ENCODE results near the gene C6orf52. TPM values are rescaled to one million over a fixed set of nuclear protein-coding genes. Genes with fewer than 3 reads are reported as not detected.

C6orf52 gene
- polyA plus RNA-seq, 1 donor from 2014 or later = 9.4 TPM

DNA sequence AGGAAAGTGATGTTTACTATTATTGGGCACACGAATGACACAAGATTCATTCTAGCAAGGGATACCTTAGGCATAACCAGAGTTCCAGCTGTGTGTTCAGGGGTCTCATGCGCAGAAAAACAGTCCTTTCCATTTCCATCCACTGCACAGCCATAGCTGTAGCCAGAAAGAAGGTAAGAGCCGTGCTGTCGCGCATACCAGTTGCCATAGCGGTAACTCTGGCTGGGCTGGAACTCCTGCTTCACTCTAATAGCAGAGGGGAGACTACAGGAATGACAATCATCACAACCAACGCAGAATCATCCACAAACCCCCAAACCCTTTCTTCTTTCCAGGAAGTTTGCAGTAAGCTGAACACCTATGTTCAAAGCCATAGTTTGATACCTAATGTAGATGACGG is 7.5 kb downstream of the C6orf52 start:
- no peaks in the 10 kb centered on the region for H3K27me3 ChIP-seq (ENCODE audit: insufficient read depth, low read depth, low read length)
- H3K4me2 ChIP-seq (ENCODE audit: low read length) = no peak overlapping the region
- TF ChIP-seq EZH2 (IDR thresholded peaks at IDR 0.05; ENCODE audit: borderline replicate concordance, insufficient read depth, low read length, poor library complexity, severe bottlenecking) = no peak
- TF ChIP-seq RAD21 (conservative IDR thresholded peaks at IDR 0.05) = no peak
- no peak for TF ChIP-seq MXI1 (conservative IDR thresholded peaks at IDR 0.05; ENCODE audit: poor library complexity, severe bottlenecking)
- TF ChIP-seq TAF1 (IDR thresholded peaks at IDR 0.05; ENCODE audit: low read depth) = no peak
- TF ChIP-seq, protein P1, sequence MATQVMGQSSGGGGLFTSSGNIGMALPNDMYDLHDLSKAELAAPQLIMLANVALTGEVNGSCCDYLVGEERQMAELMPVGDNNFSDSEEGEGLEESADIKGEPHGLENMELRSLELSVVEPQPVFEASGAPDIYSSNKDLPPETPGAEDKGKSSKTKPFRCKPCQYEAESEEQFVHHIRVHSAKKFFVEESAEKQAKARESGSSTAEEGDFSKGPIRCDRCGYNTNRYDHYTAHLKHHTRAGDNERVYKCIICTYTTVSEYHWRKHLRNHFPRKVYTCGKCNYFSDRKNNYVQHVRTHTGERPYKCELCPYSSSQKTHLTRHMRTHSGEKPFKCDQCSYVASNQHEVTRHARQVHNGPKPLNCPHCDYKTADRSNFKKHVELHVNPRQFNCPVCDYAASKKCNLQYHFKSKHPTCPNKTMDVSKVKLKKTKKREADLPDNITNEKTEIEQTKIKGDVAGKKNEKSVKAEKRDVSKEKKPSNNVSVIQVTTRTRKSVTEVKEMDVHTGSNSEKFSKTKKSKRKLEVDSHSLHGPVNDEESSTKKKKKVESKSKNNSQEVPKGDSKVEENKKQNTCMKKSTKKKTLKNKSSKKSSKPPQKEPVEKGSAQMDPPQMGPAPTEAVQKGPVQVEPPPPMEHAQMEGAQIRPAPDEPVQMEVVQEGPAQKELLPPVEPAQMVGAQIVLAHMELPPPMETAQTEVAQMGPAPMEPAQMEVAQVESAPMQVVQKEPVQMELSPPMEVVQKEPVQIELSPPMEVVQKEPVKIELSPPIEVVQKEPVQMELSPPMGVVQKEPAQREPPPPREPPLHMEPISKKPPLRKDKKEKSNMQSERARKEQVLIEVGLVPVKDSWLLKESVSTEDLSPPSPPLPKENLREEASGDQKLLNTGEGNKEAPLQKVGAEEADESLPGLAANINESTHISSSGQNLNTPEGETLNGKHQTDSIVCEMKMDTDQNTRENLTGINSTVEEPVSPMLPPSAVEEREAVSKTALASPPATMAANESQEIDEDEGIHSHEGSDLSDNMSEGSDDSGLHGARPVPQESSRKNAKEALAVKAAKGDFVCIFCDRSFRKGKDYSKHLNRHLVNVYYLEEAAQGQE (IDR thresholded peaks at IDR 0.05; ENCODE audit: borderline replicate concordance) = no peak
- TF ChIP-seq EP300 (conservative IDR thresholded peaks at IDR 0.05; ENCODE audit: poor library complexity, severe bottlenecking) = no peak
- TF ChIP-seq SMC3 (conservative IDR thresholded peaks at IDR 0.05; ENCODE audit: poor library complexity) = no peak
- no peak for TF ChIP-seq POLR2AphosphoS5 (IDR thresholded peaks at IDR 0.05)
- TF ChIP-seq, protein P2, sequence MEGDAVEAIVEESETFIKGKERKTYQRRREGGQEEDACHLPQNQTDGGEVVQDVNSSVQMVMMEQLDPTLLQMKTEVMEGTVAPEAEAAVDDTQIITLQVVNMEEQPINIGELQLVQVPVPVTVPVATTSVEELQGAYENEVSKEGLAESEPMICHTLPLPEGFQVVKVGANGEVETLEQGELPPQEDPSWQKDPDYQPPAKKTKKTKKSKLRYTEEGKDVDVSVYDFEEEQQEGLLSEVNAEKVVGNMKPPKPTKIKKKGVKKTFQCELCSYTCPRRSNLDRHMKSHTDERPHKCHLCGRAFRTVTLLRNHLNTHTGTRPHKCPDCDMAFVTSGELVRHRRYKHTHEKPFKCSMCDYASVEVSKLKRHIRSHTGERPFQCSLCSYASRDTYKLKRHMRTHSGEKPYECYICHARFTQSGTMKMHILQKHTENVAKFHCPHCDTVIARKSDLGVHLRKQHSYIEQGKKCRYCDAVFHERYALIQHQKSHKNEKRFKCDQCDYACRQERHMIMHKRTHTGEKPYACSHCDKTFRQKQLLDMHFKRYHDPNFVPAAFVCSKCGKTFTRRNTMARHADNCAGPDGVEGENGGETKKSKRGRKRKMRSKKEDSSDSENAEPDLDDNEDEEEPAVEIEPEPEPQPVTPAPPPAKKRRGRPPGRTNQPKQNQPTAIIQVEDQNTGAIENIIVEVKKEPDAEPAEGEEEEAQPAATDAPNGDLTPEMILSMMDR (IDR thresholded peaks at IDR 0.05; ENCODE audit: poor library complexity, severe bottlenecking) = no peak
- no peak overlapping the region for H3K27ac ChIP-seq (ENCODE audit: low read length)
- no peak overlapping the region for H3K4me3 ChIP-seq (ENCODE audit: low read length)
- H3K9me3 ChIP-seq (ENCODE audit: low read length) = no peaks in the 10 kb centered on the region
- H3K79me2 ChIP-seq (replicated peaks; ENCODE audit: insufficient read depth, low read length) = no peaks in the 10 kb centered on the region
- no peaks in the 10 kb centered on the region for H3F3A ChIP-seq (ENCODE audit: insufficient read depth, low read length, poor library complexity, severe bottlenecking)
- H3K9me2 ChIP-seq (ENCODE audit: insufficient read depth, low read length) = no peaks in the 10 kb centered on the region
- no peaks in the 10 kb centered on the region for H3K36me3 ChIP-seq (ENCODE audit: insufficient read depth, low read length)
- no peaks in the 10 kb centered on the region for H4K20me1 ChIP-seq (ENCODE audit: insufficient read depth)
- no peak overlapping the region for H3K9ac ChIP-seq (ENCODE audit: low read length)
- no peak overlapping the region for H2AFZ ChIP-seq (ENCODE audit: low read depth, low read length)

DNA sequence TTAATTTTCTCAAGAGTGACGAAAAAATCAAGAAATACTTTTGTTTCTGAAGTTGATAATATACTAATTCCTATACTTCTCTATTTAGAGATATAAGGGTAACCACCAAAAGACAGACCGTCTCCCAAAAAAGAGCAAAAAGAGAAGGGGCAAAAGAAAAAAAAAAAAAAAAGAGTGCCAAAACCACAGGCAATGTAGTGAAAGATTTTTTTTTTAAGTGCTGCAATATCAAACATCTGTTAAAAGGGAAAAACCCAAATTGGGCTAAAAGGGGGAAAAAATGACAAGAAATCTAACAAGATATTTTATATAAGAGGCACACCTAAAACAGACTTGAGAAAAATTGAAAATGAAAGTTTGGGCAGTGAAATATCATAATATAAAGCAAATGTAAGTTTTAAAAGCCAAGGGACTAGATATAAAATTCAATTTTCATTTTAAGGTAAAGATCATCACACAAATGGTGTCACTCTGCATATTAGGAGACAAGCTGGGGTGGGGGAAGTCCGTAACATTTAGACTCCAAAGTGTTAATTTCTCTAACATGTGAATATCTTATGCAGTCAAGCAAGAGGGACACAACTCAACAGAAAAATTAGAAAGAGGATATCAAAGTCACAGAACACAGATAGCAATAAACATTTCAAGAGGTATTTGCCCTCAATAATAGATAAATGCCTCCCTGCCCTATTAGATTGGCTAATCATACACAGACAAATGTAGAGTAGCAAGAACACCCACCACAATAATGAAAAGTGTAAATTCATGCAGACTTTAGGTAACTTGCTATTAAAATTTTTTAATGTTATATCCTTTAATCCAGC is 9.1 kb downstream of the C6orf52 start:
- H3K79me2 ChIP-seq (replicated peaks; ENCODE audit: insufficient read depth, low read length) = no peaks in the 10 kb centered on the region

More for the DNA sequence above, 9.1 kb downstream of the C6orf52 start:
- TF ChIP-seq POLR2AphosphoS5 (IDR thresholded peaks at IDR 0.05) (no peak), SMC3 (conservative IDR thresholded peaks at IDR 0.05; ENCODE audit: poor library complexity) (no peak)
- TF ChIP-seq, protein P2 (IDR thresholded peaks at IDR 0.05; ENCODE audit: poor library complexity, severe bottlenecking) = no peak
- TF ChIP-seq, protein P1 (IDR thresholded peaks at IDR 0.05; ENCODE audit: borderline replicate concordance) = no peak
- Histone ChIP-seq H3K9me2 (ENCODE audit: insufficient read depth, low read length) (no peaks in the 10 kb centered on the region), H2AFZ (ENCODE audit: low read depth, low read length) (no peak overlapping the region), H3K4me3 (ENCODE audit: low read length) (no peak overlapping the region), H3K9ac (ENCODE audit: low read length) (no peak overlapping the region), H3K27ac (ENCODE audit: low read length) (no peak overlapping the region), H3K4me2 (ENCODE audit: low read length) (no peak overlapping the region), H4K20me1 (ENCODE audit: insufficient read depth) (no peaks in the 10 kb centered on the region), H3F3A (ENCODE audit: insufficient read depth, low read length, poor library complexity, severe bottlenecking) (no peaks in the 10 kb centered on the region), H3K36me3 (ENCODE audit: insufficient read depth, low read length) (no peaks in the 10 kb centered on the region), H3K27me3 (ENCODE audit: insufficient read depth, low read depth, low read length) (no peaks in the 10 kb centered on the region), H3K9me3 (ENCODE audit: low read length) (no peaks in the 10 kb centered on the region)
